Neural progenitor cell (in vitro differentiated cells): ENCODE results near the gene POLR3A.

Experiments used
- CTCF ChIP-seq: fragments of 200-600 bp; sonication (generic); IDR thresholded peaks from 2 replicates; pipeline ENCODE4 v1.5.1; 2017; ENCODE audit warnings: antibody characterized with exemption, mild to moderate bottlenecking
- EZH2 ChIP-seq: fragments of 200-600 bp; sonication (generic); IDR thresholded peaks from 2 replicates; pipeline ENCODE4 v1.6.1; 2017; ENCODE audit warnings: antibody characterized with exemption, mild to moderate bottlenecking, moderate library complexity
- EZH2phosphoT487 ChIP-seq: fragments of 200-600 bp; sonication (generic); IDR thresholded peaks from 2 replicates; pipeline ENCODE4 v1.6.1; 2017; ENCODE audit warnings: antibody characterized with exemption

GRCh38 chr10:77965294-77965693 lies 64.0 kb downstream of the POLR3A start:
- TF ChIP-seq CTCF (no peak), EZH2phosphoT487 (no peak), EZH2 (no peak)
